Measurements from ENCODE around the gene TRIM62.

Gene TRIM62

DNA sequence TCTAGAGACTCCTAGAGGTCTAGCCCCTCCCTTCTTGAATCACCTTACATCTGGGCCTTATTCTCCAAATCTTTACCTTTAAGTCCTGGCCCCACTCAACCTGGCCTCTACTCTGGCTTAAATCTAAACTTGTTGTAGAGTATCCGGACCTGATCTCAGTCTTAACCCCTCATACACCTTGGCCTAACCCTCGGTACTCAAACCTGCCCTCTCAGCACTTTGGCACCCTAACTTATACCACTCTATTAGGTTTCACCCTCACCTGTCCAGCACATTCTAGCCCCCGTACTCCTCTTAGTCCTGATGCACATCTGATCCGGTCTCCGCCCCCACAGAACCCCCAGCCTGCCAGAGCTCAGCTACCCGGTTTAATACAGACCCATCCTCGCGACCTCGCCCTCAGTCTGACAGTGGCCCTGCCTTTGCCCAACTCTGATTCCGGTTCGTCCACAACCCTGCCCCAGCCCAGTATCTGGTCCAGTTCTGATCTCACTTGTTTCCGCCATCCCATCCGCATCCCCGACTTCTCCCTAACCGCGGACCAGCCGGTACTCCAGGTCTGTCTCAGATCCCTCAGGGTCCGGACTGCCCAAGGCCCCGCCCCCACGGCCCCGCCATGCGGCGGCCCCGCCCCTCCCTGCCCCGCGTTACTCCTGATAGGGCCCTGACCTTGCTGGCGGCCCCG lies 1.5 kb downstream of the TRIM62 start:
- DNase-seq: no peak

- no peak for DNase-seq
These were observed 2.9 kb downstream of the TRIM62 start for GRCh38 chr1:33178836-33179439.

- DNase-seq: no peak
These were observed 3.8 kb downstream of the TRIM62 start for GRCh38 chr1:33177996-33178540.

- no peak for DNase-seq
These were observed 5.0 kb downstream of the TRIM62 start for GRCh38 chr1:33176887-33177286.

DNA sequence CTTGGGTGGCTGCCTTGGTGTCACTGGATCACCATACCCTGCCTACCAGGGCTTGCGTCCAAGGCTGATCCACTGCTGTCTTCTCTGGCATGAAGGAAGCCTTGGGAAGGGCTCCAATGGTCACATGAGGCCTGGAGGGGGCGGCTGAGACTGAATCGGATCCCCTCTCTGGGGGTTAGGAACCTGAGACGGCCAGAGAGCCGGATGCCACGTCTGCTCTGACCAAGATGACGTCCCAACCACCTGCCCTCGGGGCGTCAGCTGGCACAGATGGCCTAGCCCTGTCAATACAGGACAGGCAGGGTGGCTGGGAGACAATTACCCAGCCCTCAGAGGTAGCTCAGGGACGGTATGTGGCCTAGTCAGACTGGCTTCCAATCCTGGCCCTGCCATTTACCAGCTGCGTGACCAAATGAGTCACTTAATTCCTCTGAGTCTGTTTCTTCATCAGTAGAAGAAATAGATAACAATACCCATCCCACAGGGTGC lies 5.4 kb downstream of the TRIM62 start:
- DNase-seq: no peak

GRCh38 chr1:33175865-33176264 lies 6.0 kb downstream of the TRIM62 start:
- no peak for DNase-seq

DNA sequence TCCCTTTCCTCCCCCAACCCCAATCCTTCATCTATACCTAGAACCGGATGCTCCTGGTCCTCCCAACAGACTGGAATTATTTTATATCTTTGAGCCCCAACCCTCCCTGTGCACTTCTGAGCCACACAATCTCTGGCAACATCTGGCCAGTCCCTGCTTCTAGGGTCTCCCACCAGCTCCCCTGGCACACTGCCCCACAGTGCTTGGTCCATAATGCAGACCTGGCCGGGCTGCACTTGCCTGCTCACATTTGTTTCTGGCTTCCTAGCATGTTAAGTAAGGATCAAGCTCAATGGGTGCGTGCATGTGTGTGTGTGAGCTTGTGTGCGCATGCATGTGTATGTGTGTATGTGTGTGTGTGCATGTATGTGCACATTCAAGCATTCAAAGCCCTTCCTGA lies 8.8 kb downstream of the TRIM62 start:
- DNase-seq: no peak

DNA sequence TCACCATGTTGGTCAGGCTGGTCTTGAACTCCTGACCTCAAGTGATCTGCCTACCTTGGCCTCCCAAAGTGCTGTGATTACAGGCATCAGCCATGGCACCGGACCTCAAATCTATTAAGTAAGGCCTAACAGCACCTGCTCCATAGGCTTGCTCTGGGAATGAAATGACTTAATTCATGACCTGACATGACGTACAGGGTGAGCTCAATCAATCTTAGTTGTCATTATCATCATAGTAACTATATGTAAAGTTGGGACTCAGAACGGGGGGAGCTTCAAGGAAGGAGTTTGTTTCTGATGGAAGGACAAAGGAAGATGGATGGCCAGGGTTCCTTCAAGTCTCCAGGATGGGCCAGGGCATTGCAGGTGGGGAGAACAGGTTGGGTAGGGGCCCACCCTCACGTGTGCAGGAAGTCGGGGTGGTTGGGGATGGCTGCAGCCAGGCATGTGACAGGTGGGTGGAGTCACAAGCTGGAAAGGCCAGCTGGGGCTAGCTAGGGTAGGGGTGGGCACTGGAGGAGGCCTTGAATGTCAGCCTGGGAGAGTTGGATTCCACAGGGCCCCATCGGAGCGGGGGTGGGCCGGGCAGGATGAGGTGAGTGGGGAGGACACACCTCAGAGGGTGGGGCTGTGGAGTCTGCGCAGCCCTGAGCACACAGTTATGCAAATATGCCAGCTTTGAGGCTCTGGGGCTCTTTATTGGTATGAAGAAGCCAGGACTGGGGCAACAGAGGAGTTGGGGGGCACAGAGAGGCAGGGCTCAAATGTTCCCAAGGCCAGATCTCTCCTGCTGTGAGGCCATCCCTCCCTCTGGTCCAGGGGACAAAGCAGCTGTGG lies 9.6 kb downstream of the TRIM62 start:
- no peak for DNase-seq

DNA sequence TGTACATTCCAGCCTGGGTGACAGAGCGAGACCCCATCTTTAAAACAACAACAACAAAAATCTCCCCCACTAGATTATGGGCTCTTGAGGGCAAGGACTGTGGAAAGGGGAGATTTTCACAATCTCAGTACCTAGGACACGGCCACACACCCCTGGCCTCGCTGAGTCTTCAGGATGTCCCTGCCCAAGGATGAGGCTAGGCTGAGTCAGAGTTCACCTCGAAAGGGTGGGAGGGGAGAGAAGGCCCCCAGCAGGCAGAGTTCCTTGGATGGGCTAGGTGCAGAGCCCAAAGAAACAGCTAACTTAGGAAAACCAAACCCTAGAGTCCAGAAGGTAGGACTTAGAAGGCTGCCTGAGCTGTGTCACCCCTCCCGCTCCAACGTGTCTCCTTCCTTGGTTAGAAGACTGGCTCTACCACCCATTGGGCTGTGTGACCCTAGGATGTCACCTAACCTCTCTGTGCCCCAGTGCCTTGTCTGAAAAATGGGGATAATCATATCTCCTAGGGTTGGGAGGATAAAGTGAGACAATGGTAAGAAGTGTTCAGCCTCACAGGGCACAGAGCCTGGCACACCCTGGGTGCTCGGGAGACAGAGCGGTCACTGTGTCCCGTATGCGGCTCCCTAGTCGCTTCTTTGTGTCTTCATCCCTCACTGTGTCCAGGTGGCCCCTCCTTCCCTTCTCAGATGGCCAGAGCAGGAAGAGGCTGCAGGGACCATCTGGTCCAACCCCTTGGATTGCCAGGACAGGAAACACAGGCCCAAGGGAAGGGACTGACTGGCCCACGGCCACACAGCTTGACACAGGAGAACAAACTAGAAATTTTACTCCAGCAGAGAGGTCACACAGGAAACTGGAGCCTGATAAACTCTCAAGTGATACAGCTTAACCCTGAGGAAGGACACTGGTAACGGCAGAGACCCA lies 11.2 kb downstream of the TRIM62 start:
- no peak for DNase-seq

DNA sequence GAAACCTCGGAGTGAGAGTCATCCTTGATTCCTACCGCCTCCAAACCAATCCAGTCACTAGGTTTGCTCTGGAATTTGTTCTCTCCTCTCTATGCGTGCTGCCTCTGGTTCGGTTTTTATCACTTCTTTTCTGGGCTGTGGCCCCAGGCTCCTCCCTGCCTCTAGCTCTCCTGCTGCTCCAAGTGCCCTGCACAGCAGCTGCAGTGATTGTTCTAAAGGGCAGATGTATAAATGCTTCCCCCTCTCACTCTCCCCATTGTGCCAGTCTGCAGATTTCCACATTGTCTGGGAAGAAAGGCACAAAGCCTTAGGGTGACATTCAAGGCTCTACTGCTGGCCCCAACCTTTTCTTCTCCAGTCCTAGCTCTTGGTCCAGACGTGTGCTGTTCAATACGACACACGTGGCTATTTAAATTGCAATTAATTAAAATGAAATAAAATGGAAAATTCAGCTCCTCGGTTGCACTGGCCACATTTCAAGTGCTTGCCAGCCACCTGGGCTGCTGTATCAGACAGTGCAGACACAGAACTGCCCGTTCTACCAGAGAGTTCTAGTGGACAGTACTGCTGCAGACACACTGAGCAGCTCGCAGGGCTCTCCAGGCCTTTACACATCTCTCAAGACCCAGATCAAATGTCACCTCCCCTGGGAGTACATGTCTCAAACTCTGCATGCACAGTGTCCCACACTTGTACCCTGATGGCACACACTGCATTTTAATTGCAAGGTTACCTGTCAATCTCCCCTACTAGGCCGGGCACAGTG lies 12.4 kb downstream of the TRIM62 start:
- no peak for DNase-seq

DNA sequence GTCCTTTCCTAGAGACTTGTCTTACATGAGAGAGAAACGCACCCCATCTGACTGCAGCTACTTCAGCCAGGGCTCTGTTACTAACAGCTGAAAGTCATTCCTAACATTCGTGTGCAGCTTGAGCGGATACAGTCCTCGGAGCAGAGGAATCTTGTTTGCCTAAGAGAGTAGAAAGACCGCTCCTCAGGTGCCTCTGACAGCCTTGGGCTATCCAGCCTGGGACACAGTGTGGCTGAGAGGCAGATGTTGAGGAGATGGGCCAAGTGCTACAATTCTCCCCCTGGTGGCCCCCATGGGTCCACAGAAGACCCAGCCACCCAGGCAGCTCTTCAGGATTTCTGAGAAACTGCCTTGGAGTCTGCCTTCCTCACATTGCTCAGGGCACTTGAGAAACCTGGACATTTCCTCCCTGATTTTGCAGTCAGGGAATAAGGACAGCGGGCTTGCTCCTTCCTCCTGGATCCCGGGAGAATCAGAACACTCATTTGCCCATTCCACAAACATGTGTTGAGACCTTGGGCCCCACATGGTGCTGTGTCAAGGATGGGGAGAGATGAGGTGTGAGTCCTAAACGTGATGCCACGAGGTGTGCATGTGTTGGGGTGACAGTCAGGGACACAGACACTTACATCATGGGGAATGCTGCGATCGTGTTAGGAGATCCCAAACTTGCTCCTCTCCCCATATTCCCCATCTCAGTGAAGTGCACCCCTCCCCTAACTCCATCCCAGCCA lies 13.1 kb downstream of the TRIM62 start:
- DNase-seq: no peak

DNA sequence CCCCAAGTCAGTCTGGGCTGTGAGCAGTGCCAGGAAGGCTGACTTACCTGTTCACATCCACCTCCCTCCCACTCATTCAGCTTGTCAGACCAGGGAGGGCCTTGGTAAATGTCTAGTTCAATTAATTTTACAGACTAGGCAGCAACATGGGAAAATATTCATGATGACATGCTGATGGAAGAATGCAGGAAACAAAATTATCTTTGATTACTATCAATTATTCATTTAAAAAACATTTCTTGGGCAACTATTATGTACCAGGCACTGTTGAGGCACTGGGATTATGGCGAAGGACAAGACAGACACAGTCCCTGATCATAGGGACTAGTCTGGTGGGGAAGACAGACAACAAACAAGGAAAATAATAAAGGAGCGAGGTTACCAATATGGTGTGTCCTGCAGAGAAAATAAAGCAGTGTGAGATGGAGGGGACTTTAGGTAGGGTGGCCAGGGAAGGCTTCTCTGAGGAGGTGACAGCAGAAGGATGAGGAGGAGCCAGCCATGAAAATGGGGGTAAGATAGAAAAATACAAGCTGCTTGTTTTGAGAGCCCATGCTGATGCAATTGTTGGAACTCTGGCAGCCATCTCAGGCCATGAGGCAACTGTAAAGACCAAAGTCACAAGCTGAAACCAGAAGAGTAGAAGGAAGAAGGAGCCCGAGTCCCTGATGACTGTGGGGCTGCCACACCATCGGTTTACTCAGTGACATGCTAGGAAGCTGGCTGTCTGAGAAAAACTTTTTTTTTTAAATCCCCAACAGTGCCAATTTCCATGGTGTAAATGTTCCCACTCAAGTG lies 14.0 kb downstream of the TRIM62 start:
- DNase-seq: no peak

- DNase-seq: no peak
These were observed 16.0 kb downstream of the TRIM62 start for GRCh38 chr1:33165809-33166208.

- DNase-seq: no peak
These were observed 16.6 kb downstream of the TRIM62 start for GRCh38 chr1:33165209-33165608.

GRCh38 chr1:33163621-33164519 lies 18.0 kb downstream of the TRIM62 start:
- no peak for DNase-seq

DNA sequence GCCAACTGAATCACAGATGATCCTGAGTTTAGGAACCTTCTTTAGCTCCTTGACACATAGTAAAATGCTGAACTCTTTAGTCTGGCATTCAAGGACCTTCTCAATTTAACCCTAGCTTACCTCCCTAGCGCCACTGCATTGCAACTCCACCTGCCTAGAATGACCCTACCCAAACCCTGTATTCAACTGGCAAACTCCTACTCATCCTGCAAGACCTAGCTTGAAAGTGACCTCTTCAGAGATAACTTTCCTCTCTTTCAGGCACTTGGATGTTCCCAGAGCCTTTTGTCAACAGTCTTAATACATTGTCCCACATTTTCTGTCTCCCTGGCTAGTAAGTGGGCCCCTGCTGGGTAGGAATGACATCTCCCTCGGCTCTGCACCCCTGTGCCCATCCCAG lies 19.7 kb downstream of the TRIM62 start:
- no peak for DNase-seq

GRCh38 chr1:33161061-33161681 lies 20.7 kb downstream of the TRIM62 start:
- no peak for DNase-seq

DNA sequence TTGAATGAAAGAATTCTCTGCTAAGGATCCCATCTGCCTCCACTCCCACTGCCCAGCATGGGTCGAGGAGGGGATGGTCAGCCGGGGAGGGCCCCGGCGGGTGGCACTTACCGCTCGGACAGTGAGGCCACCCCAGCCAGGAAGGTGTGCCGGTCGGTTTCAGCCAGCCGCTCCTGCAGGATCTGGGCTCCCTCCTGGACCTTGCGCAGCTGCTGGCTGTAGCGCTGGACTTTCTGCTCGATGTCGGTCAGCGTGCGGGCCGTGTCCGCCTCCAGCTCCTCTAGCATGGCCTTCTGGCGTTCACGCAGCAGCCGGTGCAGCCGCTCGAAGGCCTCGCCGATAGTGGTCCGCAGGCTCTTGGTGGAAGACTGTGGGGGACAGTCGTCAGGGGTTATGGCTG lies 22.3 kb downstream of the TRIM62 start:
- DNase-seq: no peak

DNA sequence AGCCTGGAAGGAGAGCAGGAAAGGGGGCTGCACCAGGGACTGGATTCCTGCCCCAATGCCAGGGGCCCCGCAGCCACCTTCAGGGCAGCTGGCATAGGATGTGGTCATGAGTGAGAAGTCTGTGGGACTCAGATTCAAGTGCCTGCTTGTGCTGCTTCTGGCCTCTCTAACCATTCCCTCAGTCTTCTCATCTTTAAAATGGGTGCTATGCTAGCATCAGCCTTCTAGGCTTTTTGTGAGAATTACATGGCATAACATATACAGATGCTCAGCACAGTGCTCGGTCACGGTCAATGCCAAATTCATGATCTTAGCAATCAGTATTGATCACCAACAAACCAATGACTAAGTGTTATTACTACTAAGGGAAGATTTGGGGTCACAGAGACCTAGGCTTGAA lies 23.5 kb downstream of the TRIM62 start:
- DNase-seq: no peak
